HepG2 (cell line): ENCODE results near the gene SPAG4. TPM values are rescaled to one million over a fixed set of nuclear protein-coding genes. Genes with fewer than 3 reads are reported as not detected.
A peak's percentile ranks its signal among the peaks of the same experiment; 100 is the strongest.

Experiments used
- AHDC1 ChIP-seq: sonication (generic); formaldehyde crosslinking; IDR thresholded peaks from 2 replicates; pipeline ENCODE4 v1.5.1; 2020; ENCODE audit warnings: mild to moderate bottlenecking, missing genetic modification reagents, borderline replicate concordance
- CCAR2 ChIP-seq: fragments of 200-400 bp; formaldehyde crosslinking; optimal IDR thresholded peaks from 2 replicates; pipeline ENCODE3; 2018; ENCODE audit warnings: low read depth, mild to moderate bottlenecking, low read length, moderate library complexity
- CCDC6 ChIP-seq: sonication (generic); formaldehyde crosslinking; IDR thresholded peaks from 2 replicates; pipeline ENCODE4 v1.8.1; 2022; ENCODE audit warnings: mild to moderate bottlenecking, missing genetic modification reagents, moderate library complexity
- NR0B2 ChIP-seq: sonication (generic); formaldehyde crosslinking; IDR thresholded peaks from 2 replicates; pipeline ENCODE4 v1.4.0; 2020; ENCODE audit warnings: mild to moderate bottlenecking, missing genetic modification reagents
- ZNF331 ChIP-seq: sonication (generic); formaldehyde crosslinking; IDR thresholded peaks from 2 replicates; pipeline ENCODE4 v1.4.0; 2020; ENCODE audit warnings: missing genetic modification reagents
- ZNF33A ChIP-seq: sonication (generic); formaldehyde crosslinking; IDR thresholded peaks from 2 replicates; pipeline ENCODE4 v1.5.1; 2020; ENCODE audit warnings: missing genetic modification reagents, mild to moderate bottlenecking, moderate library complexity, borderline replicate concordance
- ZNF407 ChIP-seq: sonication (generic); formaldehyde crosslinking; IDR thresholded peaks from one replicate; pipeline ENCODE4 v1.5.1; 2020; ENCODE audit warnings: mild to moderate bottlenecking, missing genetic modification reagents; ENCODE audit errors: not compliant biosample characterization
- ZNF496 ChIP-seq: sonication (generic); formaldehyde crosslinking; IDR thresholded peaks from 2 replicates; pipeline ENCODE4 v1.8.1; 2023; ENCODE audit warnings: mild to moderate bottlenecking, moderate library complexity, missing genetic modification reagents; ENCODE audit not compliant: insufficient replicate concordance
- ZNF747 ChIP-seq: sonication (generic); formaldehyde crosslinking; IDR thresholded peaks from 2 replicates; pipeline ENCODE4 v1.8.1; 2023; ENCODE audit warnings: missing genetic modification reagents, mild to moderate bottlenecking, borderline replicate concordance
- ZSCAN9 ChIP-seq: IDR thresholded peaks from 2 replicates; pipeline ENCODE4 v1.6.1; 2016; ENCODE audit warnings: borderline replicate concordance
- polyA plus RNA-seq, 8 experiments: library from polyadenylated mRNA; depleted of rRNA in 3 of 8; stranded (reverse) in 7 of 8; unstranded in 1 of 8; fragments of >200 nt; fragmentation: Illumina TruSeq in 4 of 8; extraction: Trizol in 4 of 8; gene quantifications; 2 replicates each; pipeline versions ENCODE4 v1.2.1 to v1.2.3, GENCODE V29; 2011 to 2016; ENCODE audit warnings: low read depth in 4 of 8, missing spikeins in 1 of 8, mixed read lengths in 1 of 8; ENCODE audit not compliant: insufficient read depth in 1 of 8
- total RNA-seq, 5 experiments: library from RNA; depleted of rRNA; stranded (reverse); fragments of >200 nt; fragmentation: Illumina TruSeq; extraction: Trizol; gene quantifications; 2 replicates each; pipeline ENCODE4 v1.2.3, GENCODE V29; 2016; ENCODE audit warnings: low read depth in 1 of 5

SPAG4 gene
- total and polyA plus RNA-seq, 2 of the 13 experiments (the other 11 are each of a cell fraction or from before 2014, with no cell fraction given), result 5.8 to 137 TPM

- TF ChIP-seq ZNF407 (peak; percentile 99), ZSCAN9 (peak; percentile 99), CCDC6 (CRISPR knock-in tag) (peak; percentile 98), AHDC1 (CRISPR knock-in tag) (peak; percentile 73), ZNF331 (CRISPR knock-in tag) (peak; percentile 93), NR0B2 (CRISPR knock-in tag) (peak; percentile 92), ZNF496 (CRISPR knock-in tag) (no peak), ZNF33A (CRISPR knock-in tag) (peak; percentile 96; the same call in 1 of the 2 replicates), ZNF747 (peak; percentile 85), CCAR2 (no peak)
These were observed 49.0 kb downstream of the SPAG4 start, which contains the start of the genes CPNE1 and RBM12 (continued) for GRCh38 chr20:35664466-35665206.
